Measurements from ENCODE around the gene CFDP1. TPM values are rescaled to one million over a fixed set of nuclear protein-coding genes. Genes with fewer than 3 reads are reported as not detected.
"Not testable (repeated sequence)": the region's sequence is repeated elsewhere in the genome, so short reads cannot be mapped to it uniquely, and the experiment has no call there.

CFDP1 gene
- total and polyA plus RNA-seq, 2 of the 13 experiments (the other 11 are each of a cell fraction or from before 2014, with no cell fraction given), result 78.6 to 153 TPM

DNA sequence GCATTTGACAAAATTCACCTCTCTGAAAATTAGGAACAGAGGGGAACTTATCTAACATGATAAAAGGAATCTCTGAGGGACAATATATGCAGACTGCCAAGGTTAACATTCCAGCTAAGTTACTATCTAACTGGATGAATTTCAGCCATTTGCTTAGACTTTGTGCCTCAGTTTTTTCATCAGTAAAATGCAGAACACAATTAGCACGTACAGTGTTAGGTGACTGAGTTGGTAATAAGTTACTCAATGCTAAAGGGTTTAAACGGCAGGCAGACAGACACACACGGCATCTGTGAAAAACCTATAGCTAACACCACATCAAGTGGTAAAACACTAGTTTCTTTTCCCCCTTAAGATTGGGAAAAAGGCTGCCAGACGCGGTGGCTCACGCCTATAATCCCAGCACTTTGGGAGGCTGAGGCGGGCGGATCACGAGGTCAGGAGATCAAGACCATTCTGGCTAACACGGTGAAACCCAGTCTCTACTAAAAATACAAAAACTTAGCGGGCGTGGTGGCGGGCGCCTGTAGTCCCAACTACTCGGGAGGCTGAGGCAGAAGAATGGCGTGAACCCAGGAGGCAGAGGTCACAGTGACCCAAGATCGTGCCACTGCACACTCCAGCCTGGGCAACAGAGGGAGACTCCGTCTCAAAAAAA is 9.1 kb downstream of the CFDP1 start (continued):
- TF ChIP-seq, protein P1, sequence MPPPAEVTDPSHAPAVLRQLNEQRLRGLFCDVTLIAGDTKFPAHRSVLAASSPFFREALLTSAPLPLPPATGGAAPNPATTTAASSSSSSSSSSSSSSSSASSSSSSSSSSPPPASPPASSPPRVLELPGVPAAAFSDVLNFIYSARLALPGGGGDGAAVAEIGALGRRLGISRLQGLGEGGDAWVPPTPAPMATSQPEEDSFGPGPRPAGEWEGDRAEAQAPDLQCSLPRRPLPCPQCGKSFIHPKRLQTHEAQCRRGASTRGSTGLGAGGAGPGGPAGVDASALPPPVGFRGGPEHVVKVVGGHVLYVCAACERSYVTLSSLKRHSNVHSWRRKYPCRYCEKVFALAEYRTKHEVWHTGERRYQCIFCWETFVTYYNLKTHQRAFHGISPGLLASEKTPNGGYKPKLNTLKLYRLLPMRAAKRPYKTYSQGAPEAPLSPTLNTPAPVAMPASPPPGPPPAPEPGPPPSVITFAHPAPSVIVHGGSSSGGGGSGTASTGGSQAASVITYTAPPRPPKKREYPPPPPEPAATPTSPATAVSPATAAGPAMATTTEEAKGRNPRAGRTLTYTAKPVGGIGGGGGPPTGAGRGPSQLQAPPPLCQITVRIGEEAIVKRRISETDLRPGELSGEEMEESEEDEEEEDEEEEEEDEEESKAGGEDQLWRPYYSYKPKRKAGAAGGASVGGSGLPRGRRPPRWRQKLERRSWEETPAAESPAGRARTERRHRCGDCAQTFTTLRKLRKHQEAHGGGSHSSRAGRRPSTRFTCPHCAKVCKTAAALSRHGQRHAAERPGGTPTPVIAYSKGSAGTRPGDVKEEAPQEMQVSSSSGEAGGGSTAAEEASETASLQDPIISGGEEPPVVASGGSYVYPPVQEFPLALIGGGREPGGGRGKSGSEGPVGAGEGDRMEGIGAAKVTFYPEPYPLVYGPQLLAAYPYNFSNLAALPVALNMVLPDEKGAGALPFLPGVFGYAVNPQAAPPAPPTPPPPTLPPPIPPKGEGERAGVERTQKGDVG (CRISPR knock-in tag; IDR thresholded peaks at IDR 0.05; ENCODE audit: borderline replicate concordance), result peak; percentile 85; the same call in 1 of the 2 replicates
- peak; percentile 56; the same call in 1 of the 2 replicates for TF ChIP-seq BORCS8-MEF2B (CRISPR knock-in tag; IDR thresholded peaks at IDR 0.05)
- peak; percentile 72 for TF ChIP-seq HNF4A (CRISPR knock-in tag; IDR thresholded peaks at IDR 0.05)
- TF ChIP-seq KDM5A (IDR thresholded peaks at IDR 0.05; ENCODE audit: borderline replicate concordance, low read length), result peak; percentile 36; the same call in 1 of the 2 replicates
- TF ChIP-seq TEAD3 (CRISPR knock-in tag; optimal IDR thresholded peaks at IDR 0.05; ENCODE audit: borderline replicate concordance), result peak; percentile 94
- TF ChIP-seq, protein P2, sequence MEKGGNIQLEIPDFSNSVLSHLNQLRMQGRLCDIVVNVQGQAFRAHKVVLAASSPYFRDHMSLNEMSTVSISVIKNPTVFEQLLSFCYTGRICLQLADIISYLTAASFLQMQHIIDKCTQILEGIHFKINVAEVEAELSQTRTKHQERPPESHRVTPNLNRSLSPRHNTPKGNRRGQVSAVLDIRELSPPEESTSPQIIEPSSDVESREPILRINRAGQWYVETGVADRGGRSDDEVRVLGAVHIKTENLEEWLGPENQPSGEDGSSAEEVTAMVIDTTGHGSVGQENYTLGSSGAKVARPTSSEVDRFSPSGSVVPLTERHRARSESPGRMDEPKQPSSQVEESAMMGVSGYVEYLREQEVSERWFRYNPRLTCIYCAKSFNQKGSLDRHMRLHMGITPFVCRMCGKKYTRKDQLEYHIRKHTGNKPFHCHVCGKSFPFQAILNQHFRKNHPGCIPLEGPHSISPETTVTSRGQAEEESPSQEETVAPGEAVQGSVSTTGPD (CRISPR knock-in tag; IDR thresholded peaks at IDR 0.05), result 0 out of 2 replicates have a peak, but pooled peaks have one; percentile 3
- TF ChIP-seq SKI (IDR thresholded peaks at IDR 0.05; ENCODE audit: partially characterized antibody), result peak; percentile 26
- 0 out of 2 replicates have a peak, but pooled peaks have one; percentile 39 for TF ChIP-seq SNAI1 (CRISPR knock-in tag; IDR thresholded peaks at IDR 0.05; ENCODE audit: borderline replicate concordance)
- TF ChIP-seq TBX3 (IDR thresholded peaks at IDR 0.05; ENCODE audit: borderline replicate concordance), result peak; percentile 94
- peak; percentile 63; the same call in 1 of the 2 replicates for TF ChIP-seq NR2F6 (IDR thresholded peaks at IDR 0.05)
- not testable (repeated sequence) for TF ChIP-seq NR2F6 (CRISPR knock-in tag; IDR thresholded peaks at IDR 0.05)
- TF ChIP-seq, protein P3, sequence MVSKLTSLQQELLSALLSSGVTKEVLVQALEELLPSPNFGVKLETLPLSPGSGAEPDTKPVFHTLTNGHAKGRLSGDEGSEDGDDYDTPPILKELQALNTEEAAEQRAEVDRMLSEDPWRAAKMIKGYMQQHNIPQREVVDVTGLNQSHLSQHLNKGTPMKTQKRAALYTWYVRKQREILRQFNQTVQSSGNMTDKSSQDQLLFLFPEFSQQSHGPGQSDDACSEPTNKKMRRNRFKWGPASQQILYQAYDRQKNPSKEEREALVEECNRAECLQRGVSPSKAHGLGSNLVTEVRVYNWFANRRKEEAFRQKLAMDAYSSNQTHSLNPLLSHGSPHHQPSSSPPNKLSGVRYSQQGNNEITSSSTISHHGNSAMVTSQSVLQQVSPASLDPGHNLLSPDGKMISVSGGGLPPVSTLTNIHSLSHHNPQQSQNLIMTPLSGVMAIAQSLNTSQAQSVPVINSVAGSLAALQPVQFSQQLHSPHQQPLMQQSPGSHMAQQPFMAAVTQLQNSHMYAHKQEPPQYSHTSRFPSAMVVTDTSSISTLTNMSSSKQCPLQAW (CRISPR knock-in tag; IDR thresholded peaks at IDR 0.05), result peak; percentile 10; the same call in 1 of the 2 replicates
- 0 out of 2 replicates have a peak, but pooled peaks have one; percentile 15 for TF ChIP-seq ISL2 (CRISPR knock-in tag; IDR thresholded peaks at IDR 0.05)
- TF ChIP-seq, protein P4, sequence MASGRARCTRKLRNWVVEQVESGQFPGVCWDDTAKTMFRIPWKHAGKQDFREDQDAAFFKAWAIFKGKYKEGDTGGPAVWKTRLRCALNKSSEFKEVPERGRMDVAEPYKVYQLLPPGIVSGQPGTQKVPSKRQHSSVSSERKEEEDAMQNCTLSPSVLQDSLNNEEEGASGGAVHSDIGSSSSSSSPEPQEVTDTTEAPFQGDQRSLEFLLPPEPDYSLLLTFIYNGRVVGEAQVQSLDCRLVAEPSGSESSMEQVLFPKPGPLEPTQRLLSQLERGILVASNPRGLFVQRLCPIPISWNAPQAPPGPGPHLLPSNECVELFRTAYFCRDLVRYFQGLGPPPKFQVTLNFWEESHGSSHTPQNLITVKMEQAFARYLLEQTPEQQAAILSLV (CRISPR knock-in tag; IDR thresholded peaks at IDR 0.05; ENCODE audit: borderline replicate concordance), result 0 out of 2 replicates have a peak, but pooled peaks have one; percentile 61
- TF ChIP-seq, protein P5, sequence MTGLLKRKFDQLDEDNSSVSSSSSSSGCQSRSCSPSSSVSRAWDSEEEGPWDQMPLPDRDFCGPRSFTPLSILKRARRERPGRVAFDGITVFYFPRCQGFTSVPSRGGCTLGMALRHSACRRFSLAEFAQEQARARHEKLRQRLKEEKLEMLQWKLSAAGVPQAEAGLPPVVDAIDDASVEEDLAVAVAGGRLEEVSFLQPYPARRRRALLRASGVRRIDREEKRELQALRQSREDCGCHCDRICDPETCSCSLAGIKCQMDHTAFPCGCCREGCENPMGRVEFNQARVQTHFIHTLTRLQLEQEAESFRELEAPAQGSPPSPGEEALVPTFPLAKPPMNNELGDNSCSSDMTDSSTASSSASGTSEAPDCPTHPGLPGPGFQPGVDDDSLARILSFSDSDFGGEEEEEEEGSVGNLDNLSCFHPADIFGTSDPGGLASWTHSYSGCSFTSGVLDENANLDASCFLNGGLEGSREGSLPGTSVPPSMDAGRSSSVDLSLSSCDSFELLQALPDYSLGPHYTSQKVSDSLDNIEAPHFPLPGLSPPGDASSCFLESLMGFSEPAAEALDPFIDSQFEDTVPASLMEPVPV (CRISPR knock-in tag; IDR thresholded peaks at IDR 0.05), result peak; percentile 53; the same call in 1 of the 2 replicates
- peak; percentile 57; the same call in 1 of the 2 replicates for TF ChIP-seq ZMYM2 (CRISPR knock-in tag; IDR thresholded peaks at IDR 0.05)
- TF ChIP-seq SMAD1 (CRISPR knock-in tag; IDR thresholded peaks at IDR 0.05; ENCODE audit: borderline replicate concordance, low read depth), result 0 out of 2 replicates have a peak, but pooled peaks have one; percentile 27
- TF ChIP-seq SMARCC2 (IDR thresholded peaks at IDR 0.05), result 0 out of 2 replicates have a peak, but pooled peaks have one; percentile 11
- 0 out of 2 replicates have a peak, but pooled peaks have one; percentile 45 for TF ChIP-seq CCDC6 (CRISPR knock-in tag; IDR thresholded peaks at IDR 0.05)
- peak; percentile 63 for TF ChIP-seq NCOR1 (IDR thresholded peaks at IDR 0.05; ENCODE audit: borderline replicate concordance, low read length)

Data from HepG2 (cell line).